ENCODE measurements around the gene POLR2F. TPM values are rescaled to one million over a fixed set of nuclear protein-coding genes. Genes with fewer than 3 reads are reported as not detected.

POLR2F gene
- total RNA-seq, 1 experiment from 2014 or later: 107 TPM

DNA sequence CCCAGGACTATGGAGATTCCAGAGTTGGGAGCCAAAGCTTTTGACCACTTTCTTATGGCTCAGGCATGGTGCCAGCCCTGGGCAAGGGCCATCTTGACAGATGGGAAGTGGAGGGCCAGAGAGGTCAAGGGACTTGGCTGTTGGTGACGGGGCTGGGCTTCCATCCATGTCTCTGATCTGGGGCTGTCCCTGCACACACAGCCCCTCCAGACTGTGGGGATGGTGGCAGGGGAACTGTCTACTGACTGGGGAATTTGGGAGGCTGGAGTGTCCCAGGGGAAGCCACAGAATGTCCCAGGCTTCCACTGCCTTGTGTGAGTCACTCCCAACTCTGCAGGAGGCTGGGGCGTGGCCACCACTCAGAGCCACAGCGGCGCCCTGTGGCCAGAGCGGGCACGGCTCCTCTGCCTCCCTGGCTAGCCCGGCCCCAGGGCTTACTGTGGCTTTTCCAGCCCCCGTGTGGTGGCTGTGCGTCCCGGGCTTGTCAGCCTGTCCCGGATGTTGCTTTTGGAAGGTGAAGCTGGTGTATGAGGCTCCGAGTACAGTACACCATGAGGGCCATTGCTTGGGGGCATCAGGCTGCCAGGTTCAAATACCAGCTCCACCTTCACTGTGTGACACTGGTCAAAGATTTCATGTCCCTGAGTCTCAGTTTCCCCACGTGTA lies 19.7 kb upstream of the POLR2F start (continued):
- TF ChIP-seq POLR2AphosphoS5 (IDR thresholded peaks at IDR 0.05; ENCODE audit: low read depth, low read length) (peak; percentile 45; the same call in 1 of the 2 replicates), SP1 (IDR thresholded peaks at IDR 0.05; ENCODE audit: low read depth) (no peak; the same call in none of the 2 replicates), RAD21 (IDR thresholded peaks at IDR 0.05; ENCODE audit: low read depth) (peak; percentile 78), ZNF274 (IDR thresholded peaks at IDR 0.05; ENCODE audit: low read depth, low read length) (no peak), EGR1 (IDR thresholded peaks at IDR 0.05; ENCODE audit: low read depth) (no peak)

- H3K9me2 ChIP-seq (ENCODE audit: insufficient read depth): no peaks in the 10 kb centered on the region
- no peaks in the 10 kb centered on the region for H3K9me3 ChIP-seq (ENCODE audit: control insufficient read depth in 1 of 2, insufficient read depth in 1 of 2, low read depth in 1 of 2, low read length in 2 of 2)
- no peak overlapping the region for H2AFZ ChIP-seq (ENCODE audit: low read depth, low read length, poor library complexity, severe bottlenecking)
- no peak overlapping the region for H3K4me3 ChIP-seq (replicated peaks in 1 of 2; ENCODE audit: low read depth in 1 of 2, low read length in 2 of 2)
- DNase-seq (ENCODE audit: low read depth, low spot score): no peak
- no peaks in the 10 kb centered on the region for H3K79me2 ChIP-seq (ENCODE audit: insufficient read depth, low read length)
- no TSS peak for BruUV-seq (replicated peaks)
- peaks cover 5 to 15% of the 10 kb centered on the region in 2 experiments; a peak in 3 of 4 replicates for H3K36me3 ChIP-seq (ENCODE audit: control insufficient read depth in 1 of 2, insufficient read depth in 2 of 2, low read length in 2 of 2)
- no peaks in the 10 kb centered on the region for H4K20me1 ChIP-seq (ENCODE audit: insufficient read depth)
- H3K9ac ChIP-seq (ENCODE audit: low read length): no peak overlapping the region
- ChIA-PET POLR2A (no interaction called here), CTCF (no interaction called here), RAD21 (ENCODE audit: low non-redundant PET in 1 of 2, low total read pairs in 2 of 2, uncharacterized antibody in 2 of 2, unreplicated experiment in 2 of 2) (no interaction called here)
- no peak overlapping the region for H3K4me2 ChIP-seq (ENCODE audit: low read length)
- H3K27ac ChIP-seq (ENCODE audit: low read depth, low read length): no peak overlapping the region
- no peaks in the 10 kb centered on the region for H3K4me1 ChIP-seq (ENCODE audit: control insufficient read depth in 1 of 2, insufficient read depth in 2 of 2, low read length in 2 of 2)
- no peaks in the 10 kb centered on the region for H3K27me3 ChIP-seq (ENCODE audit: insufficient read depth, low read length)
- intact Hi-C loops (cut with micrococcal nuclease): no loop called here
- no peak for TF ChIP-seq MAX (IDR thresholded peaks at IDR 0.05)
- no peak for TF ChIP-seq SRF (IDR thresholded peaks at IDR 0.05; ENCODE audit: low read depth)
- no peak for TF ChIP-seq ELF1 (IDR thresholded peaks at IDR 0.05; ENCODE audit: borderline replicate concordance, low read depth)
- TF ChIP-seq, protein P1, sequence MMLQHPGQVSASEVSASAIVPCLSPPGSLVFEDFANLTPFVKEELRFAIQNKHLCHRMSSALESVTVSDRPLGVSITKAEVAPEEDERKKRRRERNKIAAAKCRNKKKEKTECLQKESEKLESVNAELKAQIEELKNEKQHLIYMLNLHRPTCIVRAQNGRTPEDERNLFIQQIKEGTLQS (IDR thresholded peaks at IDR 0.05): no peak
- TF ChIP-seq, protein P2, sequence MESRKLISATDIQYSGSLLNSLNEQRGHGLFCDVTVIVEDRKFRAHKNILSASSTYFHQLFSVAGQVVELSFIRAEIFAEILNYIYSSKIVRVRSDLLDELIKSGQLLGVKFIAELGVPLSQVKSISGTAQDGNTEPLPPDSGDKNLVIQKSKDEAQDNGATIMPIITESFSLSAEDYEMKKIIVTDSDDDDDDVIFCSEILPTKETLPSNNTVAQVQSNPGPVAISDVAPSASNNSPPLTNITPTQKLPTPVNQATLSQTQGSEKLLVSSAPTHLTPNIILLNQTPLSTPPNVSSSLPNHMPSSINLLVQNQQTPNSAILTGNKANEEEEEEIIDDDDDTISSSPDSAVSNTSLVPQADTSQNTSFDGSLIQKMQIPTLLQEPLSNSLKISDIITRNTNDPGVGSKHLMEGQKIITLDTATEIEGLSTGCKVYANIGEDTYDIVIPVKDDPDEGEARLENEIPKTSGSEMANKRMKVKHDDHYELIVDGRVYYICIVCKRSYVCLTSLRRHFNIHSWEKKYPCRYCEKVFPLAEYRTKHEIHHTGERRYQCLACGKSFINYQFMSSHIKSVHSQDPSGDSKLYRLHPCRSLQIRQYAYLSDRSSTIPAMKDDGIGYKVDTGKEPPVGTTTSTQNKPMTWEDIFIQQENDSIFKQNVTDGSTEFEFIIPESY (IDR thresholded peaks at IDR 0.05; ENCODE audit: extremely low read depth, insufficient replicate concordance, low read length): no peak
- TF ChIP-seq CEBPB (IDR thresholded peaks at IDR 0.05; ENCODE audit: low read depth): no peak
- TF ChIP-seq SIN3A (IDR thresholded peaks at IDR 0.05; ENCODE audit: low read depth): no peak
- no peak for TF ChIP-seq EZH2 (IDR thresholded peaks at IDR 0.05)
- no peak for TF ChIP-seq FOSL1 (IDR thresholded peaks at IDR 0.05; ENCODE audit: low read depth)
- no peak for TF ChIP-seq EGR1 (IDR thresholded peaks at IDR 0.05; ENCODE audit: low read depth)
- TF ChIP-seq TCF7L2 (IDR thresholded peaks at IDR 0.05; ENCODE audit: borderline replicate concordance, extremely low read depth, insufficient read depth, insufficient read length): no peak
- no peak for TF ChIP-seq ZFX (IDR thresholded peaks at IDR 0.05)
- no peak for TF ChIP-seq POLR2A (IDR thresholded peaks at IDR 0.05; ENCODE audit: borderline replicate concordance, extremely low read depth, insufficient read depth, insufficient read length)
- TF ChIP-seq RAD21 (IDR thresholded peaks at IDR 0.05; ENCODE audit: low read depth): no peak
- TF ChIP-seq SP1 (IDR thresholded peaks at IDR 0.05; ENCODE audit: low read depth): no peak
- TF ChIP-seq YY1 (IDR thresholded peaks at IDR 0.05; ENCODE audit: extremely low read depth, insufficient replicate concordance, low read depth, low read length): no peak
- TF ChIP-seq JUND (IDR thresholded peaks at IDR 0.05): no peak
- no peak for TF ChIP-seq CBX3 (IDR thresholded peaks at IDR 0.05; ENCODE audit: low read depth)
- TF ChIP-seq ZNF274 (IDR thresholded peaks at IDR 0.05; ENCODE audit: low read depth, low read length): no peak
- peak; percentile 13; the same call in 1 of the 2 replicates for ATAC-seq
These were observed 12.7 kb upstream of the POLR2F start for GRCh38 chr22:37940698-37941376.
